ENCODE data around the gene NDUFS4. TPM values are rescaled to one million over a fixed set of nuclear protein-coding genes. Genes with fewer than 3 reads are reported as not detected.

NDUFS4 gene
- total RNA-seq, 1 experiment from 2014 or later, result 92.9 TPM

- H3K9ac ChIP-seq (ENCODE audit: extremely low read depth, insufficient read length, low read length), result no peak overlapping the region
- no peak overlapping the region for H4K8ac ChIP-seq (replicated peaks; ENCODE audit: insufficient read length, low read depth, low read length)
- no peak overlapping the region for H2AK5ac ChIP-seq (ENCODE audit: insufficient read length, low read length)
- peaks cover under 1% of the 10 kb centered on the region; the same call in 1 of the 2 replicates for H3K79me2 ChIP-seq (ENCODE audit: insufficient read depth, low read length)
- H3K4me3 Mint-ChIP-seq, result no peak overlapping the region
- no peak overlapping the region for H3K27ac ChIP-seq (ENCODE audit: insufficient read length, low read depth, low read length)
- peaks cover 12 to 14% of the 10 kb centered on the region in 2 experiments for H3K9me3 Mint-ChIP-seq
- H4K5ac ChIP-seq (ENCODE audit: insufficient read length, low read depth, low read length), result no peak overlapping the region
- H2BK20ac ChIP-seq (ENCODE audit: low read depth, low read length, poor library complexity, severe bottlenecking), result no peak overlapping the region
- no peak overlapping the region for H2BK12ac ChIP-seq (ENCODE audit: insufficient read length, low read depth, low read length)
- H3K36me3 Mint-ChIP-seq (ENCODE audit: insufficient read depth in 1 of 3, low read depth in 3 of 3), result peaks cover 8 to 23% (median 11%) of the 10 kb centered on the region in 3 experiments
- H3K4ac ChIP-seq (ENCODE audit: low read depth, low read length), result no peak overlapping the region
- H2BK120ac ChIP-seq (ENCODE audit: low read depth, low read length, poor library complexity, severe bottlenecking), result no peak overlapping the region
- no peak overlapping the region for H2BK5ac ChIP-seq (ENCODE audit: insufficient read length, low read length)
- no peak for DNase-seq
- no peak overlapping the region for H3K27ac Mint-ChIP-seq
- no peak overlapping the region for H2BK15ac ChIP-seq (ENCODE audit: low read depth, low read length)
- H4K91ac ChIP-seq (ENCODE audit: insufficient read length, low read depth, low read length), result no peak overlapping the region
- H3K27me3 ChIP-seq (ENCODE audit: insufficient read depth, low read length), result no peaks in the 10 kb centered on the region
- H3K4me2 ChIP-seq (ENCODE audit: insufficient read depth, insufficient read length, low read length), result no peak overlapping the region
- H3K23ac ChIP-seq (ENCODE audit: insufficient read length, low read depth, low read length), result no peak overlapping the region
- peaks cover 10 to 14% of the 10 kb centered on the region in 2 experiments for H3K4me1 Mint-ChIP-seq
- H2AFZ ChIP-seq (ENCODE audit: low read length), result no peak overlapping the region
- no peaks in the 10 kb centered on the region for H3K9me3 ChIP-seq (ENCODE audit: control insufficient read depth, low read depth, low read length)
- no peak overlapping the region for H3K18ac ChIP-seq (ENCODE audit: insufficient read length, low read depth, low read length)
- H4K20me1 ChIP-seq (ENCODE audit: control insufficient read depth, insufficient read depth, insufficient read length), result no peaks in the 10 kb centered on the region
- H3K23me2 ChIP-seq (ENCODE audit: insufficient read length, low read depth, low read length, poor library complexity, severe bottlenecking), result no peaks in the 10 kb centered on the region
- H3T11ph ChIP-seq (ENCODE audit: low read length), result no peak overlapping the region
- TF ChIP-seq CTCF (conservative IDR thresholded peaks at IDR 0.05), result no peak
- H3K27me3 Mint-ChIP-seq (ENCODE audit: low read depth), result no peaks in the 10 kb centered on the region
- no peaks in the 10 kb centered on the region for H3K4me1 ChIP-seq (ENCODE audit: insufficient read depth, low read length)
- H3K14ac ChIP-seq (ENCODE audit: insufficient read depth, low read length), result no peak overlapping the region
- no peak overlapping the region for H3K56ac ChIP-seq (ENCODE audit: insufficient read length, low read depth, low read length)
- peaks cover 9% of the 10 kb centered on the region for H3K79me1 ChIP-seq (ENCODE audit: insufficient read depth, low read depth, low read length, poor library complexity, severe bottlenecking)
Observed at GRCh38 chr5:53558966-53559365, 1.5 kb upstream of the NDUFS4 start.
